IMR-90 (cell line): ENCODE results near the gene TMTC1. TPM values are rescaled to one million over a fixed set of nuclear protein-coding genes. Genes with fewer than 3 reads are reported as not detected.

ENCODE experiments used
- ATAC-seq: fragments of 200-7000 bp; cut with Tn5 transposase; 2 replicates; pipeline ENCODE4 v1.9.1; 2020; ENCODE audit warnings: low read depth, mild to moderate bottlenecking, moderate library complexity
- BruUV-seq: library from RNA; stranded (reverse); fragments of 400-500 nt; replicated peaks from 2 replicates; lab custom pipeline; 2021; lab: Mats Ljungman, UMichigan
- CTCF ChIA-PET: fragments of 300-600 bp; formaldehyde crosslinking; extraction: SDS; loops from one replicate; lab custom pipeline; 2021; ENCODE audit warnings: antibody characterized with exemption; lab: Yijun Ruan, JAX
- POLR2A ChIA-PET: fragments of 300-600 bp; sonication (Branson Sonifier 250); formaldehyde crosslinking; loops from one replicate; lab custom pipeline; 2022; ENCODE audit warnings: antibody characterized with exemption; ENCODE audit not compliant: unreplicated experiment; lab: Charles Lee
- DNase-seq: peaks from one replicate; pipeline ENCODE4 v3.0.0; 2013
- H2AFZ ChIP-seq: replicated peaks from 2 replicates; pipeline ENCODE3; 2013; ENCODE audit warnings: low read length, mild to moderate bottlenecking; ENCODE audit not compliant: poor library complexity
- H2AK5ac ChIP-seq: 2 replicates; pipeline ENCODE4 v1.6.1; 2013; ENCODE audit warnings: low read depth, low read length, inconsistent platforms
- H2AK9ac ChIP-seq: replicated peaks from 2 replicates; pipeline ENCODE3; 2013; ENCODE audit warnings: mild to moderate bottlenecking, low read depth, low read length, moderate library complexity; ENCODE audit not compliant: poor library complexity
- H2BK120ac ChIP-seq: 2 replicates; pipeline ENCODE4 v1.6.1; 2013; ENCODE audit warnings: low read depth, low read length, inconsistent platforms
- H2BK15ac ChIP-seq: 3 replicates; pipeline ENCODE4 v1.6.1; 2013; ENCODE audit warnings: low read depth, low read length, inconsistent platforms
- H2BK20ac ChIP-seq: 2 replicates; pipeline ENCODE4 v1.6.1; 2013; ENCODE audit warnings: low read depth, mild to moderate bottlenecking, inconsistent platforms, low read length, moderate library complexity
- H2BK5ac ChIP-seq: 2 replicates; pipeline ENCODE4 v1.6.1; 2013; ENCODE audit warnings: mild to moderate bottlenecking, low read depth, low read length, inconsistent platforms; ENCODE audit not compliant: poor library complexity, severe bottlenecking
- H3K14ac ChIP-seq: replicated peaks from 2 replicates; pipeline ENCODE4 v1.6.1; 2013; ENCODE audit warnings: low read depth, low read length, inconsistent platforms
- H3K18ac ChIP-seq: 2 replicates; pipeline ENCODE4 v1.6.1; 2013; ENCODE audit warnings: low read depth, low read length, control low read depth
- H3K23ac ChIP-seq: 2 replicates; pipeline ENCODE4 v1.6.1; 2013; ENCODE audit warnings: low read depth, low read length, inconsistent platforms
- H3K27ac ChIP-seq: 2 replicates; pipeline ENCODE4 v1.5.1; 2013; ENCODE audit warnings: mild to moderate bottlenecking, control low read depth, low read length; ENCODE audit not compliant: insufficient read depth
- H3K27me3 ChIP-seq: 2 replicates; pipeline ENCODE4 v1.6.1; 2013; ENCODE audit warnings: low read length; ENCODE audit not compliant: control insufficient read depth, insufficient read depth
- H3K36me3 ChIP-seq: 2 replicates; pipeline ENCODE4 v1.6.1; 2013; ENCODE audit warnings: low read length, mixed read lengths; ENCODE audit not compliant: control insufficient read depth, insufficient read depth
- H3K4ac ChIP-seq: 2 replicates; pipeline ENCODE4 v1.6.1; 2013; ENCODE audit warnings: low read depth, low read length, inconsistent platforms
- H3K4me1 ChIP-seq: 2 replicates; pipeline ENCODE4 v1.6.1; 2013; ENCODE audit warnings: low read length, mixed read lengths; ENCODE audit not compliant: control insufficient read depth, insufficient read depth
- H3K4me2 ChIP-seq: 2 replicates; pipeline ENCODE4 v1.6.1; 2013; ENCODE audit warnings: low read depth, mild to moderate bottlenecking, control low read depth, low read length, moderate library complexity
- H3K4me3 ChIP-seq: 2 replicates; pipeline ENCODE4 v1.5.1; 2013; ENCODE audit warnings: low read depth, mild to moderate bottlenecking, control low read depth, low read length, moderate library complexity; ENCODE audit not compliant: insufficient read depth
- H3K56ac ChIP-seq: 2 replicates; pipeline ENCODE4 v1.6.1; 2013; ENCODE audit warnings: low read length, inconsistent platforms; ENCODE audit not compliant: insufficient read depth; ENCODE audit errors: extremely low read depth
- H3K79me1 ChIP-seq, 2 experiments: 2 replicates each; pipeline ENCODE4 v1.6.1; 2013; ENCODE audit warnings: low read length in 2 of 2, inconsistent platforms in 1 of 2, low read depth in 1 of 2
- H3K9ac ChIP-seq: 2 replicates; pipeline ENCODE4 v1.6.1; 2013; ENCODE audit warnings: low read depth, low read length, control low read depth
- H3K9me1 ChIP-seq: 2 replicates; pipeline ENCODE4 v1.6.1; 2013; ENCODE audit warnings: low read length, inconsistent platforms; ENCODE audit not compliant: insufficient read depth
- H3K9me3 ChIP-seq: 2 replicates; pipeline ENCODE4 v1.6.1; 2013; ENCODE audit warnings: low read length; ENCODE audit not compliant: control insufficient read depth, insufficient read depth
- H4K20me1 ChIP-seq: 2 replicates; pipeline ENCODE4 v1.6.1; 2013; ENCODE audit warnings: low read length, inconsistent platforms; ENCODE audit not compliant: insufficient read depth
- H4K5ac ChIP-seq: 2 replicates; pipeline ENCODE4 v1.6.1; 2013; ENCODE audit warnings: mild to moderate bottlenecking, low read depth, low read length, control low read depth
- H4K8ac ChIP-seq, 2 experiments: 2 replicates each; pipeline ENCODE4 v1.6.1; 2013; ENCODE audit warnings: low read depth in 2 of 2, low read length in 2 of 2, control low read depth in 1 of 2, inconsistent platforms in 1 of 2
- H4K91ac ChIP-seq: 2 replicates; pipeline ENCODE4 v1.6.1; 2013; ENCODE audit warnings: low read depth, low read length, inconsistent platforms; ENCODE audit not compliant: insufficient read depth
- BHLHE40 ChIP-seq: fragments of 150-350 bp; IDR thresholded peaks from 2 replicates; pipeline ENCODE4 v1.6.1; 2016; ENCODE audit warnings: mild to moderate bottlenecking, low read depth, low read length
- CEBPB ChIP-seq: IDR thresholded peaks from 2 replicates; pipeline ENCODE4 v1.6.1; 2012; ENCODE audit warnings: low read depth, low read length, improper control_type of control experiment
- MAFK ChIP-seq: IDR thresholded peaks from 2 replicates; pipeline ENCODE4 v1.6.1; 2012; ENCODE audit warnings: low read depth, low read length, improper control_type of control experiment
- MAZ ChIP-seq: IDR thresholded peaks from 2 replicates; pipeline ENCODE4 v1.6.1; 2012; ENCODE audit warnings: low read depth, mild to moderate bottlenecking, low read length, improper control_type of control experiment, moderate library complexity, borderline replicate concordance
- POLR2A ChIP-seq: IDR thresholded peaks from 2 replicates; pipeline ENCODE4 v1.6.1; 2012; ENCODE audit warnings: mild to moderate bottlenecking, low read depth, low read length
- RCOR1 ChIP-seq: IDR thresholded peaks from 2 replicates; pipeline ENCODE4 v1.6.1; 2012; ENCODE audit warnings: mild to moderate bottlenecking, low read length, improper control_type of control experiment; ENCODE audit not compliant: insufficient replicate concordance
- WGBS, 2 experiments: methylation state at CpG; one replicate each; pipeline versions ENCODE4 v1.1.5 to v1.1.7; 2013; ENCODE audit warnings: missing lambda C conversion rate in 2 of 2; ENCODE audit not compliant: insufficient read length in 1 of 2; ENCODE audit errors: extremely low coverage in 2 of 2; 5-methylcytosine and 5-hydroxymethylcytosine counted together
- dilution Hi-C: fragments of 300-500 bp; cut with HindIII; formaldehyde crosslinking; loops from one replicate; pipeline ENCODE4 v1.14.3; 2018; ENCODE audit warnings: low sequenced_read_pairs; ENCODE audit not compliant: unreplicated experiment
- in situ Hi-C: fragments of 300-500 bp; cut with MboI; formaldehyde crosslinking; loops from 3 replicates; pipeline ENCODE4 v1.14.3; 2019; ENCODE audit warnings: low sequenced_read_pairs, inconsistent platforms, mixed read lengths
- intact Hi-C: fragments of 100-400 bp; cut with micrococcal nuclease; formaldehyde crosslinking; loops from 2 replicates; pipeline ENCODE4 v1.10.0; 2022
- polyA plus RNA-seq, 3 experiments: library from polyadenylated mRNA; depleted of rRNA; stranded (reverse); fragments of >200 nt; gene quantifications; 2 replicates each; pipeline ENCODE4 v1.2.3, GENCODE V29; 2012; ENCODE audit warnings: low replicate concordance in 1 of 3
- total RNA-seq: library from RNA; depleted of rRNA; stranded (reverse); fragments of >200 nt; gene quantifications from 2 replicates; pipeline ENCODE4 v1.2.3, GENCODE V29; 2012
- TF ChIP-seq, protein P1 (sequence below): conservative IDR thresholded peaks from 2 replicates; pipeline ENCODE4 v1.5.1; 2012; ENCODE audit warnings: mild to moderate bottlenecking, low read depth, low read length, improper control_type of control experiment
- TF ChIP-seq, protein P2 (sequence below): fragments of 150-350 bp; IDR thresholded peaks from 2 replicates; pipeline ENCODE4 v1.6.1; 2017; ENCODE audit warnings: mild to moderate bottlenecking, antibody characterized with exemption, low read length, low read depth

The TMTC1 gene
- total and polyA plus RNA-seq, 2 of the 4 experiments (the other 2 are of a cell fraction): 12.5 to 36.4 TPM

DNA sequence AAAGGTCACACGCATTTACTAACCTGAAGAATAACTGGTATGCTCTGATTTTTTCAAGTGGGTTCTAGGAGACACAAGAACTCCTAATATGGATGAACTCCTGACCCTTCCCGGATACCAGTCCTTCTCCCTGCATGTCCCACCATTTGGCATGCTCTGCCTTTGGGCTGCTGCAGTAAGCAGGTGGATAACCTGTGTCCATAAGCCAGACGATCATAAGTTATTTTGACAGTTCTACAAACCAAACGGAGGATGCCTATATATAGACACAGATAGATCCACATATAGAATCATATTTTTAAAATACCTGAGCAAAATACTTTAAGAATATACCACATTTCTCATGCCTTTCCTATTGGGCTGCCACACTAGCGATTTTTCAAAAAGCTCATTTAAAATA is 49.4 kb downstream of the TMTC1 start:
- Histone ChIP-seq H3K27me3 (no peaks in the 10 kb centered on the region), H3K4ac (no peak overlapping the region), H3K9ac (no peak overlapping the region), H3K4me1 (peaks cover 7% of the 10 kb centered on the region), H2AK9ac (no peak overlapping the region), H3K23ac (no peak overlapping the region), H3K9me1 (peaks cover 14% of the 10 kb centered on the region; the same call in 1 of the 2 replicates), H3K4me2 (no peak overlapping the region), H2BK20ac (no peak overlapping the region), H4K91ac (no peak overlapping the region), H2AK5ac (no peak overlapping the region), H2BK5ac (no peak overlapping the region), H4K8ac (no peak overlapping the region), H4K20me1 (peaks cover 3% of the 10 kb centered on the region; the same call in 1 of the 2 replicates), H3K79me1 (peaks cover 4 to 37% of the 10 kb centered on the region in 2 experiments; a peak in 2 of 4 replicates), H3K36me3 (peaks cover 16% of the 10 kb centered on the region), H3K9me3 (no peaks in the 10 kb centered on the region), H2BK15ac (no peak overlapping the region), H3K14ac (no peak overlapping the region), H2AFZ (no peak overlapping the region), H3K56ac (no peak overlapping the region), H3K27ac (no peak overlapping the region), H2BK120ac (no peak overlapping the region), H4K5ac (no peak overlapping the region; the same call in 1 of the 2 replicates), H3K4me3 (no peak overlapping the region), H3K18ac (no peak overlapping the region)
- CTCF ChIA-PET: no interaction called here
- POLR2A ChIA-PET: no interaction called here
- in situ Hi-C loops: no loop called here
- dilution Hi-C loops: no loop called here
- BruUV-seq: no TSS peak
- DNase-seq: no peak
- WGBS, 2 experiments: 86% methylated on average over 1 of the region's 5 CpGs; no CpG with 5 or more reads in 1 of the 2 experiments
- TF ChIP-seq MAFK (no peak), MAZ (no peak), RCOR1 (no peak), CEBPB (no peak), BHLHE40 (no peak), POLR2A (no peak)
- TF ChIP-seq, protein P1, sequence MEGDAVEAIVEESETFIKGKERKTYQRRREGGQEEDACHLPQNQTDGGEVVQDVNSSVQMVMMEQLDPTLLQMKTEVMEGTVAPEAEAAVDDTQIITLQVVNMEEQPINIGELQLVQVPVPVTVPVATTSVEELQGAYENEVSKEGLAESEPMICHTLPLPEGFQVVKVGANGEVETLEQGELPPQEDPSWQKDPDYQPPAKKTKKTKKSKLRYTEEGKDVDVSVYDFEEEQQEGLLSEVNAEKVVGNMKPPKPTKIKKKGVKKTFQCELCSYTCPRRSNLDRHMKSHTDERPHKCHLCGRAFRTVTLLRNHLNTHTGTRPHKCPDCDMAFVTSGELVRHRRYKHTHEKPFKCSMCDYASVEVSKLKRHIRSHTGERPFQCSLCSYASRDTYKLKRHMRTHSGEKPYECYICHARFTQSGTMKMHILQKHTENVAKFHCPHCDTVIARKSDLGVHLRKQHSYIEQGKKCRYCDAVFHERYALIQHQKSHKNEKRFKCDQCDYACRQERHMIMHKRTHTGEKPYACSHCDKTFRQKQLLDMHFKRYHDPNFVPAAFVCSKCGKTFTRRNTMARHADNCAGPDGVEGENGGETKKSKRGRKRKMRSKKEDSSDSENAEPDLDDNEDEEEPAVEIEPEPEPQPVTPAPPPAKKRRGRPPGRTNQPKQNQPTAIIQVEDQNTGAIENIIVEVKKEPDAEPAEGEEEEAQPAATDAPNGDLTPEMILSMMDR: no peak
- TF ChIP-seq, protein P2, sequence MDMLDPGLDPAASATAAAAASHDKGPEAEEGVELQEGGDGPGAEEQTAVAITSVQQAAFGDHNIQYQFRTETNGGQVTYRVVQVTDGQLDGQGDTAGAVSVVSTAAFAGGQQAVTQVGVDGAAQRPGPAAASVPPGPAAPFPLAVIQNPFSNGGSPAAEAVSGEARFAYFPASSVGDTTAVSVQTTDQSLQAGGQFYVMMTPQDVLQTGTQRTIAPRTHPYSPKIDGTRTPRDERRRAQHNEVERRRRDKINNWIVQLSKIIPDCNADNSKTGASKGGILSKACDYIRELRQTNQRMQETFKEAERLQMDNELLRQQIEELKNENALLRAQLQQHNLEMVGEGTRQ: no peak
- no peak for ATAC-seq
- intact Hi-C loops: no loop called here
